ENCODE results near the gene COL1A1.
A peak's percentile ranks its signal among the peaks of the same experiment; 100 is the strongest.

The COL1A1 gene

GRCh38 chr17:50218771-50219315 lies 17.4 kb upstream of the COL1A1 start:
- peak overlapping the region; percentile 97 for H3K27ac Mint-ChIP-seq
- peaks cover 65% of the 10 kb centered on the region for H3K4me1 Mint-ChIP-seq
- H3K36me3 Mint-ChIP-seq (ENCODE audit: low read depth), result no peaks in the 10 kb centered on the region
- H3K4me3 Mint-ChIP-seq, result no peak overlapping the region
- DNase-seq, result no peak
- peaks cover 8% of the 10 kb centered on the region for H3K27me3 Mint-ChIP-seq (ENCODE audit: low read depth, poor library complexity)
- no peak for TF ChIP-seq CTCF (IDR thresholded peaks at IDR 0.05)
- no peaks in the 10 kb centered on the region for H3K9me3 Mint-ChIP-seq

- TF ChIP-seq CTCF (IDR thresholded peaks at IDR 0.05), result no peak
- Mint-ChIP-seq H3K9me3 (no peaks in the 10 kb centered on the region), H3K27ac (peak overlapping the region; percentile 83), H3K27me3 (ENCODE audit: low read depth, poor library complexity) (peaks cover 8% of the 10 kb centered on the region), H3K36me3 (ENCODE audit: low read depth) (no peaks in the 10 kb centered on the region), H3K4me1 (peaks cover 72% of the 10 kb centered on the region), H3K4me3 (no peak overlapping the region)
- no peak for DNase-seq
These were observed 16.8 kb upstream of the COL1A1 start for GRCh38 chr17:50218071-50218759.

- TF ChIP-seq CTCF (IDR thresholded peaks at IDR 0.05), result no peak
- Mint-ChIP-seq H3K27ac (peak overlapping the region; percentile 83), H3K36me3 (ENCODE audit: low read depth) (no peaks in the 10 kb centered on the region), H3K4me3 (no peak overlapping the region), H3K4me1 (peaks cover 78% of the 10 kb centered on the region), H3K9me3 (no peaks in the 10 kb centered on the region), H3K27me3 (ENCODE audit: low read depth, poor library complexity) (peaks cover 15% of the 10 kb centered on the region)
- no peak for DNase-seq
These were observed 16.2 kb upstream of the COL1A1 start for GRCh38 chr17:50217591-50217990.

- no peak for TF ChIP-seq CTCF (IDR thresholded peaks at IDR 0.05)
- H3K4me3 Mint-ChIP-seq, result no peak overlapping the region
- peaks cover 14% of the 10 kb centered on the region for H3K27me3 Mint-ChIP-seq (ENCODE audit: low read depth, poor library complexity)
- DNase-seq, result no peak
- no peaks in the 10 kb centered on the region for H3K9me3 Mint-ChIP-seq
- peak overlapping the region; percentile 45 for H3K27ac Mint-ChIP-seq
- peaks cover 86% of the 10 kb centered on the region for H3K4me1 Mint-ChIP-seq
- H3K36me3 Mint-ChIP-seq (ENCODE audit: low read depth), result no peaks in the 10 kb centered on the region
These were observed 13.7 kb upstream of the COL1A1 start for GRCh38 chr17:50214976-50215760.

GRCh38 chr17:50213026-50214022 lies 11.9 kb upstream of the COL1A1 start:
- Mint-ChIP-seq H3K27me3 (ENCODE audit: low read depth, poor library complexity) (peaks cover 14% of the 10 kb centered on the region), H3K4me3 (no peak overlapping the region), H3K27ac (peak overlapping the region; percentile 48), H3K4me1 (peaks cover 86% of the 10 kb centered on the region), H3K9me3 (no peaks in the 10 kb centered on the region), H3K36me3 (ENCODE audit: low read depth) (no peaks in the 10 kb centered on the region)
- DNase-seq, result no peak
- TF ChIP-seq CTCF (IDR thresholded peaks at IDR 0.05), result no peak
